ENCODE data around the gene ZSCAN4. TPM values are rescaled to one million over a fixed set of nuclear protein-coding genes. Genes with fewer than 3 reads are reported as not detected.

Gene ZSCAN4
- total RNA-seq, 2 donors from 2014 or later = not detected

DNA sequence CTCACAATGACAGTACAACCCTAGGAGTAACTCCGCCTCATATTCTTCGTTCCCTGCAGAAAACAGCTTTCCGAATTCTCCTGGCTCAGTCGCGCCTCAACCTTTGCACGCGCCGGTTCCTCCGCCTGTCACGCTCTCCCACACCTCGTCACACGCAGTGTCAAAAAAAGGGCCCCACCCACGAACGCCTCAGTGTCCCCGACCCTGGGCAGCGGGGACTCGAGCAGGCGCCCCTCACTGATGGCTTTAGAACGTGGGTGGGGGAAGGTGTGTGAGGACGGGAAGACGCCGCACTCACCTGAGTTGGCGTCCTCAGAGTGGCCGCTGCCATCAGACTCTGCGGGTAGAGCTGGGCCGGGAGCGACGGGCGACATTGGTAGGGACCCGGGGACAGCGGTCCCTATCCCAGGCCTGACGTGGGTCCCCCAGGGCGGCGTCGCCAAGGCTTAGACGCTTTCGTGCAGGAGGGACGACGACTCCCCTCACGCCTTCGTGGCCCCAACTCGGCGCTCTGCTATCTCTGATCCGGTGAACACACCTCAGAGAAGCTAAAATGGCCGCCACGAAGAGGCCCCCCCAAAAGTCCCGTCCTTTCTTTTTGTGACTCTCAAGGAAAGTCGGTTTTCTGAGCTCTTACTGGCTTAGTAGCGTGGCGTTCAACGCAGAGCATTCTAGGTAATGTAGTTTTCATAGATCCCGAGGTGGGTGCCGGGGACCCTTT is 40.1 kb downstream of the ZSCAN4 start, which contains the start of gene ZNF154:
TSS of gene ZNF154 (minus strand) at position 564 of the 721 bp plus-strand sequence. CDS start at position 331, 233 bp downstream.
- Histone ChIP-seq H3K4me1 (peaks cover 7% of the 10 kb centered on the region), H3K27ac (peak within 1 kb of the TSS; percentile 56 to 81 (median 72)), H3K4me3 (peak within 1 kb of the TSS in 1 of 2 donors; percentile 13), H3K27me3 (no peaks in the 10 kb centered on the region), H3K9me3 (peaks cover 0 to 42% (median 0%) of the 10 kb centered on the region in 3 donors), H3K36me3 (replicated peaks in 1 of 2; ENCODE audit: insufficient read depth in 1 of 2, low read depth in 2 of 2) (no peaks in the 10 kb centered on the region)
- WGBS, 2 donors = 2 to 4% methylated on average over 15 to 53 of the region's 53 CpGs
- ATAC-seq (peak; percentile 85), DNase-seq (peak; percentile 28 to 39 (median 38))
- intact Hi-C loops (cut with DNase I) = no loop called here
- TF ChIP-seq, protein P1, sequence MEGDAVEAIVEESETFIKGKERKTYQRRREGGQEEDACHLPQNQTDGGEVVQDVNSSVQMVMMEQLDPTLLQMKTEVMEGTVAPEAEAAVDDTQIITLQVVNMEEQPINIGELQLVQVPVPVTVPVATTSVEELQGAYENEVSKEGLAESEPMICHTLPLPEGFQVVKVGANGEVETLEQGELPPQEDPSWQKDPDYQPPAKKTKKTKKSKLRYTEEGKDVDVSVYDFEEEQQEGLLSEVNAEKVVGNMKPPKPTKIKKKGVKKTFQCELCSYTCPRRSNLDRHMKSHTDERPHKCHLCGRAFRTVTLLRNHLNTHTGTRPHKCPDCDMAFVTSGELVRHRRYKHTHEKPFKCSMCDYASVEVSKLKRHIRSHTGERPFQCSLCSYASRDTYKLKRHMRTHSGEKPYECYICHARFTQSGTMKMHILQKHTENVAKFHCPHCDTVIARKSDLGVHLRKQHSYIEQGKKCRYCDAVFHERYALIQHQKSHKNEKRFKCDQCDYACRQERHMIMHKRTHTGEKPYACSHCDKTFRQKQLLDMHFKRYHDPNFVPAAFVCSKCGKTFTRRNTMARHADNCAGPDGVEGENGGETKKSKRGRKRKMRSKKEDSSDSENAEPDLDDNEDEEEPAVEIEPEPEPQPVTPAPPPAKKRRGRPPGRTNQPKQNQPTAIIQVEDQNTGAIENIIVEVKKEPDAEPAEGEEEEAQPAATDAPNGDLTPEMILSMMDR (IDR thresholded peaks at IDR 0.05) = no peak
- peak in 1 of 3 donors; percentile 36 for TF ChIP-seq POLR2A (IDR thresholded peaks at IDR 0.05)

DNA sequence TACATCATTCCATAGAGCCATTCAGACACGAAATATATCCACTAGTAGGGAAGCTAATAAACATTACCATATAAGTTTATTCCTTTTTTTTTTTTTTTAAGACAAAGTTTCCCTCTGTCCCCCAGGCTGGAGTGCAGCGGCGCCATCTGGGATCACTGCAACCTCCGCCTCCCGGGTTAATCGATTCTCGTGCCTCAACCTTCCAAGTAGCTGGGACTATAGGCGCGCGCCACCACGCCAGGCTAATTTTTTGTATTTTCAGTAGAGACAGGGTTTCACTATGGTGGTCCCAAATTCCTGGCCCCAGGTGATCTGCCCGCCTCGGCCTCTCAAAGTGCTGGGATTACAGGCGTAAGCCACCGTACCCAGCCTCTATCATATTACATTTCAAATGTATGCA is 40.9 kb downstream of the ZSCAN4 start:
- peaks cover 0 to 38% (median 0%) of the 10 kb centered on the region in 3 donors for H3K9me3 ChIP-seq
- H3K27me3 ChIP-seq = no peaks in the 10 kb centered on the region
- ATAC-seq (no peak), DNase-seq (no peak)
- peak overlapping the region in 1 of 4 donors; percentile 67 for H3K27ac ChIP-seq
- TF ChIP-seq, protein P1 (IDR thresholded peaks at IDR 0.05) = no peak
- no peak for TF ChIP-seq POLR2A (IDR thresholded peaks at IDR 0.05)
- WGBS, 2 donors = 31 to 53% methylated on average over 14 to 15 of the region's 15 CpGs
- H3K4me3 ChIP-seq = no peak overlapping the region
- H3K36me3 ChIP-seq (replicated peaks in 1 of 2; ENCODE audit: insufficient read depth in 1 of 2, low read depth in 2 of 2) = no peaks in the 10 kb centered on the region
- intact Hi-C loops (cut with DNase I) = no loop called here
- H3K4me1 ChIP-seq = peaks cover 7% of the 10 kb centered on the region

DNA sequence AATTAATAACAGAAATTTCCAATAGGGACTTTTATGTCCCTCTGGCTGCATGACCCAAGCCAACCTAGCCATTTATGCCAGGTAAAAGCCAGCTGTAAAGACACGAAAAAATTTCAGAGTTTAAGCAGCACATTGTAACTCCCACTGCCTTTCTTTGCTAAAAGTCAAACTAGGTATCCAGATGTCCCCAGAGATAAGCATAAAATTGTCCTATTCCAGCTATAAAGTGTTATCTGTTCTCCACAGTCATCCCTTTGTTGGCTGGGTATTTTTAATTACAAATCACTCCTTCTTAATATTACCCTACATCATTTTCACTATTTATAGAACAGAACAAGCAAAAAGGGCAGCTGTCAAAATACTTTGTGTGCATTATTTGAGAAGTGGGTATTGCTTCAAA is 43.5 kb downstream of the ZSCAN4 start:
- no peak overlapping the region for H3K27ac ChIP-seq
- no peaks in the 10 kb centered on the region for H3K36me3 ChIP-seq (replicated peaks in 1 of 2; ENCODE audit: insufficient read depth in 1 of 2, low read depth in 2 of 2)
- H3K9me3 ChIP-seq = peaks cover 0 to 29% (median 0%) of the 10 kb centered on the region in 3 donors
- H3K4me1 ChIP-seq = no peaks in the 10 kb centered on the region
- WGBS, 2 donors = 39% methylated on average over 1 of the region's 1 CpG
- H3K27me3 ChIP-seq = no peaks in the 10 kb centered on the region
- no peak for ATAC-seq
- no peak overlapping the region for H3K4me3 ChIP-seq
- DNase-seq = no peak
- TF ChIP-seq, protein P1 (IDR thresholded peaks at IDR 0.05) = no peak
- TF ChIP-seq POLR2A (IDR thresholded peaks at IDR 0.05) = no peak
- intact Hi-C loops (cut with DNase I) = no loop called here

DNA sequence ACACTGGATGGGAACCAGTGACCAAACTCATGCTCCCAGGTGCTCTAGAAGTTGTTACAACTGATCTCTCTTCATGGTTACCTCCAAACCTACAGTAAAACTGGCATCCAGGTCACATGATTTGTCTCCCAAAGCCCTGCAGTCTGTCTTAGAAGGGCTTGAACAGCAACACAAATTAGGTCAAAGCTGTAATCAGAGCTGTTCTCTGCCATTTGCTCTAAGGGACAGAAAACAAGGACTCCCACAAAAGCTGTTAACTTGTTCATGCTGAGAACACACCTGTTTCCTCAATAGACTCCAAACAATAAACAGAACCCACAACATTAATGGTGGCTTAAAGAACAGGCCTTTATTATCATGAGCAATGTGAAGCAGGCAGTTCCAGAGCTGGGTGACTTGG is 50.7 kb downstream of the ZSCAN4 start:
- ATAC-seq (no peak), DNase-seq (no peak)
- Histone ChIP-seq H3K4me1 (no peaks in the 10 kb centered on the region), H3K9me3 (peaks cover 0 to 53% (median 0%) of the 10 kb centered on the region in 3 donors), H3K27me3 (no peaks in the 10 kb centered on the region), H3K4me3 (no peak overlapping the region), H3K27ac (no peak overlapping the region), H3K36me3 (replicated peaks in 1 of 2; ENCODE audit: insufficient read depth in 1 of 2, low read depth in 2 of 2) (peaks cover 5 to 10% of the 10 kb centered on the region in 2 donors)
- TF ChIP-seq POLR2A (IDR thresholded peaks at IDR 0.05) = no peak
- TF ChIP-seq, protein P1 (IDR thresholded peaks at IDR 0.05) = no peak
- intact Hi-C loops (cut with DNase I) = no loop called here
